ENCODE results near the gene CCDC178. TPM values are rescaled to one million over a fixed set of nuclear protein-coding genes. Genes with fewer than 3 reads are reported as not detected.

CCDC178 gene
- total and polyA plus RNA-seq, 2 donors (not counting 3 experiments of a cell fraction or from before 2014, with no cell fraction given) = 0.80 to 1.6 TPM

DNA sequence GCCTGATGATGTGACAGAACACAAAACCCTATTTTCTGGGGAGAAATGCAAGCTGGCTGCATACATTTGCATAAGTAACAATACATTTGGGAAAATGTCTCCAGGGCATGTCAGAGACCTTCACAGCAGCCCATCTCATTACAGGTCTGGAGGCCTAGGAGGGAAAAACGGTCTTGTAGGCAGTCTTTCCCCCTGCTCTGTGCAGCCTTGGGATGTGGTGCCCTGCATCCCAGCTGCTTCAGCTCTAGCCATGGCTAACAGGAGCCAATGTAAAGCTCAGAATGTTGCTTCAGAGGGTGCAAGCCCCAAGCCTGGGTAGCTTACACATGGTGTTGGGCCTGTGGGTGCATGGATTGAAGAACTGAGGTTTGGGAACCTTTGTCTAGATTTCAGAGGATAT lies 133.0 kb downstream of the CCDC178 start:
- Histone ChIP-seq H2AFZ (ENCODE audit: low read depth, low read length) (no peak overlapping the region), H3K4me2 (ENCODE audit: insufficient read depth, low read length) (no peak overlapping the region), H3K27ac (ENCODE audit: insufficient read depth, low read depth, low read length) (no peak overlapping the region), H3K4me1 (ENCODE audit: control insufficient read depth, extremely low read depth, insufficient read depth, low read length) (no peaks in the 10 kb centered on the region), H3K9me1 (replicated peaks; ENCODE audit: control insufficient read depth, extremely low read depth, insufficient read depth, low read length) (no peaks in the 10 kb centered on the region), H3K36me3 (ENCODE audit: control insufficient read depth in 2 of 2, extremely low read depth in 1 of 2, insufficient read depth in 2 of 2, low read length in 2 of 2) (no peaks in the 10 kb centered on the region), H3K4me3 (replicated peaks in 1 of 3; ENCODE audit: insufficient read depth in 1 of 3, low read depth in 1 of 3, low read length in 3 of 3) (no peak overlapping the region), H3K9me3 (replicated peaks; ENCODE audit: control insufficient read depth, insufficient read depth, low read length) (no peaks in the 10 kb centered on the region), H3K79me2 (ENCODE audit: control insufficient read depth, insufficient read depth, low read length) (no peaks in the 10 kb centered on the region), H3K9ac (replicated peaks; ENCODE audit: extremely low read depth, insufficient read depth, low read length) (no peak overlapping the region), H3K27me3 (ENCODE audit: control insufficient read depth in 2 of 2, insufficient read depth in 2 of 2, low read length in 2 of 2) (no peaks in the 10 kb centered on the region), H4K20me1 (replicated peaks; ENCODE audit: control insufficient read depth, extremely low read depth, insufficient read depth, low read length) (no peaks in the 10 kb centered on the region)
- FAIRE-seq = no peak
- CTCF ChIA-PET = no interaction called here
- no peak for DNase-seq (ENCODE audit: low read depth, low spot score)
- dilution Hi-C loops (cut with MboI; ENCODE audit: extremely low pct_ligation_motif_present, low sequenced_read_pairs) = no loop called here
- TF ChIP-seq JUN (IDR thresholded peaks at IDR 0.05; ENCODE audit: borderline replicate concordance, insufficient read depth, insufficient read length, low read depth) (no peak), GATA2 (IDR thresholded peaks at IDR 0.05; ENCODE audit: insufficient read depth, insufficient read length, low read depth, low read length) (no peak), MYC (IDR thresholded peaks at IDR 0.05; ENCODE audit: low read depth, low read length) (no peak), FOS (IDR thresholded peaks at IDR 0.05; ENCODE audit: borderline replicate concordance, insufficient read depth, low read length) (no peak), POLR2AphosphoS5 (IDR thresholded peaks at IDR 0.05; ENCODE audit: insufficient read depth, low read depth, low read length) (no peak)
- intact Hi-C loops (cut with micrococcal nuclease) = no loop called here
- BruUV-seq (replicated peaks) = no TSS peak
- POLR2A ChIA-PET = no interaction called here

DNA sequence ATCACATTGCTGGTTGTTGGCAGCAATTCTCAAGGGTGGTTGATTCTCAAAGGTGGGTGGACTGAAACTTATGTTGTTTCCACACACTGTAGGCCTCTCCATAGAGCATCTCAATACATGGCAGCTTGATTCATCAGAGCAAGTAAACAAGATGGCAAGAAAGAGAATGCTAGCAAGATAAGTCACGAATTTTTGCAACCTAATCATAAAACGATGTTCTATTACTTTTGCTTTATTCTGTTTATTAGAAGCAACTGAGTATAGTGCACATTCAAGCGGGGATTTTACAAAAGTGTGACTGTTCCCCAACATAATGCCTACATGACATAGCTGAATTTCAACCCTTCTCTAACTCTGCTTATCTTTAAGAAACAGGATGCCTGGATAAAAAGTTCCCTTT lies 136.2 kb downstream of the CCDC178 start:
- intact Hi-C loops (cut with micrococcal nuclease) = no loop called here

More for the DNA sequence above, 136.2 kb downstream of the CCDC178 start:
- Histone ChIP-seq H3K9me1 (replicated peaks; ENCODE audit: control insufficient read depth, extremely low read depth, insufficient read depth, low read length) (no peaks in the 10 kb centered on the region), H3K36me3 (ENCODE audit: control insufficient read depth in 2 of 2, extremely low read depth in 1 of 2, insufficient read depth in 2 of 2, low read length in 2 of 2) (no peaks in the 10 kb centered on the region), H3K4me2 (ENCODE audit: insufficient read depth, low read length) (no peak overlapping the region), H3K27me3 (ENCODE audit: control insufficient read depth in 2 of 2, insufficient read depth in 2 of 2, low read length in 2 of 2) (no peaks in the 10 kb centered on the region), H3K9me3 (replicated peaks; ENCODE audit: control insufficient read depth, insufficient read depth, low read length) (no peaks in the 10 kb centered on the region), H3K27ac (ENCODE audit: insufficient read depth, low read depth, low read length) (no peak overlapping the region), H3K4me1 (ENCODE audit: control insufficient read depth, extremely low read depth, insufficient read depth, low read length) (no peaks in the 10 kb centered on the region), H2AFZ (ENCODE audit: low read depth, low read length) (no peak overlapping the region), H3K79me2 (ENCODE audit: control insufficient read depth, insufficient read depth, low read length) (no peaks in the 10 kb centered on the region), H3K4me3 (replicated peaks in 1 of 3; ENCODE audit: insufficient read depth in 1 of 3, low read depth in 1 of 3, low read length in 3 of 3) (no peak overlapping the region), H3K9ac (replicated peaks; ENCODE audit: extremely low read depth, insufficient read depth, low read length) (no peak overlapping the region), H4K20me1 (replicated peaks; ENCODE audit: control insufficient read depth, extremely low read depth, insufficient read depth, low read length) (no peaks in the 10 kb centered on the region)
- DNase-seq (ENCODE audit: low read depth, low spot score) (no peak), FAIRE-seq (no peak)
- dilution Hi-C loops (cut with MboI; ENCODE audit: extremely low pct_ligation_motif_present, low sequenced_read_pairs) = no loop called here
- ChIA-PET POLR2A (no interaction called here), CTCF (interaction anchor here (1.3 kb wide), 1 partner anchor 95 kb away, joined by 3 read pairs; no protein-coding TSS in a partner anchor)
- BruUV-seq (replicated peaks) = no TSS peak
- TF ChIP-seq GATA2 (IDR thresholded peaks at IDR 0.05; ENCODE audit: insufficient read depth, insufficient read length, low read depth, low read length) = no peak
- TF ChIP-seq, protein P1, sequence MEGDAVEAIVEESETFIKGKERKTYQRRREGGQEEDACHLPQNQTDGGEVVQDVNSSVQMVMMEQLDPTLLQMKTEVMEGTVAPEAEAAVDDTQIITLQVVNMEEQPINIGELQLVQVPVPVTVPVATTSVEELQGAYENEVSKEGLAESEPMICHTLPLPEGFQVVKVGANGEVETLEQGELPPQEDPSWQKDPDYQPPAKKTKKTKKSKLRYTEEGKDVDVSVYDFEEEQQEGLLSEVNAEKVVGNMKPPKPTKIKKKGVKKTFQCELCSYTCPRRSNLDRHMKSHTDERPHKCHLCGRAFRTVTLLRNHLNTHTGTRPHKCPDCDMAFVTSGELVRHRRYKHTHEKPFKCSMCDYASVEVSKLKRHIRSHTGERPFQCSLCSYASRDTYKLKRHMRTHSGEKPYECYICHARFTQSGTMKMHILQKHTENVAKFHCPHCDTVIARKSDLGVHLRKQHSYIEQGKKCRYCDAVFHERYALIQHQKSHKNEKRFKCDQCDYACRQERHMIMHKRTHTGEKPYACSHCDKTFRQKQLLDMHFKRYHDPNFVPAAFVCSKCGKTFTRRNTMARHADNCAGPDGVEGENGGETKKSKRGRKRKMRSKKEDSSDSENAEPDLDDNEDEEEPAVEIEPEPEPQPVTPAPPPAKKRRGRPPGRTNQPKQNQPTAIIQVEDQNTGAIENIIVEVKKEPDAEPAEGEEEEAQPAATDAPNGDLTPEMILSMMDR (IDR thresholded peaks at IDR 0.05; ENCODE audit: extremely low read depth in 1 of 2, insufficient read depth in 1 of 2, low read depth in 1 of 2, low read length in 2 of 2) = no peak
- TF ChIP-seq, protein P2, sequence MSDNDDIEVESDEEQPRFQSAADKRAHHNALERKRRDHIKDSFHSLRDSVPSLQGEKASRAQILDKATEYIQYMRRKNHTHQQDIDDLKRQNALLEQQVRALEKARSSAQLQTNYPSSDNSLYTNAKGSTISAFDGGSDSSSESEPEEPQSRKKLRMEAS (IDR thresholded peaks at IDR 0.05; ENCODE audit: insufficient read depth, insufficient read length) = no peak
- no peak for TF ChIP-seq FOS (IDR thresholded peaks at IDR 0.05; ENCODE audit: borderline replicate concordance, insufficient read depth, low read length)
- TF ChIP-seq POLR2AphosphoS5 (IDR thresholded peaks at IDR 0.05; ENCODE audit: insufficient read depth, low read depth, low read length) = no peak
- no peak for TF ChIP-seq MYC (IDR thresholded peaks at IDR 0.05; ENCODE audit: low read depth, low read length)
- TF ChIP-seq POLR2A (IDR thresholded peaks at IDR 0.05; ENCODE audit: low read depth, low read length) = no peak
- no peak for TF ChIP-seq JUN (IDR thresholded peaks at IDR 0.05; ENCODE audit: borderline replicate concordance, insufficient read depth, insufficient read length, low read depth)
- TF ChIP-seq EZH2 (IDR thresholded peaks at IDR 0.05; ENCODE audit: borderline replicate concordance, low read depth, low read length, severe bottlenecking) = no peak
